Brain microvascular endothelial cell (primary cell): ENCODE results near the gene PTPRD.

Source experiments
- DNase-seq: peaks from one replicate; pipeline ENCODE4 v3.0.0-alpha.2; 2020
- H3K27ac ChIP-seq: fragments of 250-450 bp; sonication (Bioruptor Pico); 2 replicates; pipeline ENCODE4 v1.5.1; 2020; ENCODE audit warnings: mild to moderate bottlenecking, moderate library complexity
- H3K27me3 ChIP-seq: fragments of 250-450 bp; sonication (Bioruptor Pico); replicated peaks from 2 replicates; pipeline ENCODE4 v1.5.1; 2020; ENCODE audit warnings: mild to moderate bottlenecking
- H3K36me3 ChIP-seq: fragments of 250-450 bp; sonication (Bioruptor Pico); replicated peaks from 2 replicates; pipeline ENCODE4 v1.5.1; 2020; ENCODE audit warnings: mild to moderate bottlenecking
- H3K4me3 ChIP-seq: 2 replicates; pipeline ENCODE4 v1.5.1; 2011; ENCODE audit warnings: low read depth, mild to moderate bottlenecking, control low read depth, low read length, moderate library complexity
- in situ Hi-C: cut with HindIII; loops from 2 replicates; pipeline ENCODE4 v1.10.0; 2017; ENCODE audit warnings: low sequenced_read_pairs, low pct_ligation_motif_present
- TF ChIP-seq, protein P1 (sequence below): IDR thresholded peaks from 2 replicates; pipeline ENCODE4 v1.5.1; 2011; ENCODE audit warnings: low read depth, mild to moderate bottlenecking, moderate library complexity, low read length, control low read depth, inconsistent platforms; ENCODE audit errors: missing control alignments

Gene PTPRD

DNA sequence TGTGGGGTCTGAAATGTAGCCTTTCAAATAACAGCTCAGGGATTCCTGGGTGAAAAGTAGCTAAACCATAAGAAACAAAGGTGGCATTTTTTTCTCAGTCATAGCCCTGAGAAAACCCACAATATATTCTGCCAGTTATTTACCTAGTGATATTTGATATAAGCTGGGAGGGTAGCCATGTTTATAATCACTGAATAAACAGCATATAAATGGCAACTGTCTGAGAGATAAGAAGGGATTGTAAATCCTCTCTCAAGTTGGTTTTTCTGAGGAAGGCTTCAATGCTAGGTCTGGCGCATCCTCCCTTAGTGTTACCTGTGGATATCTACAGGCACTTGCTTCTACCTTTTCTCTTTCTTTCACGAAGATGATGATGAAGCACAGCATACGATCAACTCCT is 1732.7 kb downstream of the PTPRD start:
- Histone ChIP-seq H3K36me3 (no peaks in the 10 kb centered on the region), H3K27ac (no peak overlapping the region), H3K27me3 (no peaks in the 10 kb centered on the region), H3K4me3 (no peak overlapping the region)
- TF ChIP-seq, protein P1, sequence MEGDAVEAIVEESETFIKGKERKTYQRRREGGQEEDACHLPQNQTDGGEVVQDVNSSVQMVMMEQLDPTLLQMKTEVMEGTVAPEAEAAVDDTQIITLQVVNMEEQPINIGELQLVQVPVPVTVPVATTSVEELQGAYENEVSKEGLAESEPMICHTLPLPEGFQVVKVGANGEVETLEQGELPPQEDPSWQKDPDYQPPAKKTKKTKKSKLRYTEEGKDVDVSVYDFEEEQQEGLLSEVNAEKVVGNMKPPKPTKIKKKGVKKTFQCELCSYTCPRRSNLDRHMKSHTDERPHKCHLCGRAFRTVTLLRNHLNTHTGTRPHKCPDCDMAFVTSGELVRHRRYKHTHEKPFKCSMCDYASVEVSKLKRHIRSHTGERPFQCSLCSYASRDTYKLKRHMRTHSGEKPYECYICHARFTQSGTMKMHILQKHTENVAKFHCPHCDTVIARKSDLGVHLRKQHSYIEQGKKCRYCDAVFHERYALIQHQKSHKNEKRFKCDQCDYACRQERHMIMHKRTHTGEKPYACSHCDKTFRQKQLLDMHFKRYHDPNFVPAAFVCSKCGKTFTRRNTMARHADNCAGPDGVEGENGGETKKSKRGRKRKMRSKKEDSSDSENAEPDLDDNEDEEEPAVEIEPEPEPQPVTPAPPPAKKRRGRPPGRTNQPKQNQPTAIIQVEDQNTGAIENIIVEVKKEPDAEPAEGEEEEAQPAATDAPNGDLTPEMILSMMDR: no peak
- no peak for DNase-seq
- in situ Hi-C loops: no loop called here

DNA sequence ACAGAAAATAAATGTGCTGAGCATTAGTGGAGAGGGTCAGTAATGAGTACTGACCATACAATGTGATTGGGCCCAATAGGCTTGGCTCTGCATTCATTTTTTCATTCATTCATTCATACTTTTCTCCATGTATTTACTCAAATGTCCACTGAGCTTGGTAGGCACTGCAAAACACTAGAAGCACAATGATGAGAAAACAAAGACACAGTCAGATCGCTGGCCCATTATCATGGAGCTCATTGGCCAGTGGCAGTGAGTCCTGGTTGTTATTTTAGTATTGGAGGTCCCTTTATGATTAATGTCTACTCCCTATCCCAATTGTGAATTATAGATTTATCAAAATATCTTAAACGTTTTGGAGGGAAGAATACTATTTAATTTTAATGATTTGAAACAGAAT is 1733.5 kb downstream of the PTPRD start:
- in situ Hi-C loops: no loop called here
- TF ChIP-seq, protein P1: no peak
- Histone ChIP-seq H3K27me3 (no peaks in the 10 kb centered on the region), H3K4me3 (no peak overlapping the region), H3K27ac (no peak overlapping the region), H3K36me3 (no peaks in the 10 kb centered on the region)
- DNase-seq: no peak

DNA sequence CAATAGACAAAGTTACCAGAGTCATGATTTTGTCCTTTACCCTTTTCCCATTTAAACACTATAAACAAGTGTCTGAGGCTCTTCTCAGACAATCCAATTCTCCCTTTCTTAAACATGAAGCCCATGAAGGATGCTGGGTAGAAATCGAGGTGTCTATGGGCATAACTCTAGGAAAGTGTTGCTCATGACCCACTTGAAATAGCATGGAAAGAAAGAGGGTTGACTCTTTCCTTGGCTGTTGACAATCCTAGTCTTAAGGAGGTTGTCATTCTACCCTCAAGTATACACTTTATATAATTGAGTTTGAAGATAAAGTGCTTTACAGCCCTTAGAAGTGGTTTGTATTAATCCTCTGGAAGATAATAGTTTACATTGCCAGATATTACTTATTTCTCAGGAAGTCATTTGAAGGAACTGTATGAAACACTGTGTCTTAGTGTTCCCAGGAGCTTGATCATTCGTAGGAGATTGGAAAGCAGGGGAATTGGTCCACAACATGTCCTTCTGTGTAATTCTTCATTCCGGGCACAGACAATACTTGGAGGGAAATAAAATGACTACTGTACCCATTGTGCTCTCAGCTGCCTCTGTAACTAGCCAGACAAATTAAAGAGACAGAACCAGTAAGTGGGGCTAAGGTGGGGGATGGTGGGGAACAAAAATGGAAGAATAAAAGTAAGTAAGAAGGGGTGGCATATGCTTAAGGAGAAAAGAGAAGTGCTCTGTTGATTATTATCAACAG is 1734.9 kb downstream of the PTPRD start:
- H3K27ac ChIP-seq: no peak overlapping the region
- H3K36me3 ChIP-seq: no peaks in the 10 kb centered on the region
- in situ Hi-C loops: no loop called here
- H3K27me3 ChIP-seq: no peaks in the 10 kb centered on the region
- TF ChIP-seq, protein P1: no peak
- no peak overlapping the region for H3K4me3 ChIP-seq
- DNase-seq: no peak

DNA sequence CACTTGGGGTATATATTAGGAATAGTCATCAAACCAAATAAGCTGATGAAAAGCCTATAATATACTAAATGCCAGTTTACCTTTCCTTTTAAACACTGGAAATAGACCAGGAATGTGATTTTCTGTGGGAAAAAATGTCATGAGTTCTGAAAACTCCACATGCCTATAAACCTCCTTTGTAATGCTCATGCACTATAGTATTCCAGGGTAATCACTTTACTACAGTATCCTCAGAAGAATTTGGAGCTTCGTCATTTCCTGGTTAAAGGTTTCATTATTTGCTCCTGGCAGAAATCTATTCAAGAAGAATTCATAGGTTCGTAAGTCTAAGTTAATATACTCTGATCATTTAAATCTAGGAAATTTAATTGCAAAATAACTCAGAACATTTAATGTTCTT is 1736.5 kb downstream of the PTPRD start:
- no peaks in the 10 kb centered on the region for H3K27me3 ChIP-seq
- no peak overlapping the region for H3K4me3 ChIP-seq
- in situ Hi-C loops: no loop called here

DNA sequence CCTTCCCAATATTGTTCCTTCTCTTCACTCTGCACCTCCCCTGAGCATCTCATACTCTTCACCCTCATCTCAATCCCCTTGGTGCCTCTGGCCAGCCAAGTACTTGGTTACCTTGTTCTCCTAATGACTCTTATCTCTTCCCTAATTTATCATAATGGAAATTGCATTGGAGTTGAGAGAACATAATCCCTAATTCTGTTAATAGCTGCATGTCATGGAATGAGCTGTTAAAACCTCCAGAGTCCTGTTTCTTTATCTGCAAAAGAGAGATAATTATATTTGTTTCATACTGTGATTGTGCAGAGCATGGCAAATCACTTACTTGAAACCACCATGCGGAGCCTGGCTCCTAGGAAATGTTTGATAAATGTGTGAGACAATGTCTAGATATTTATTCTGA is 1738.3 kb downstream of the PTPRD start:
- DNase-seq: no peak
- H3K27ac ChIP-seq: no peak overlapping the region
- in situ Hi-C loops: no loop called here
- TF ChIP-seq, protein P1: no peak
- H3K36me3 ChIP-seq: no peaks in the 10 kb centered on the region
- H3K27me3 ChIP-seq: no peaks in the 10 kb centered on the region
- H3K4me3 ChIP-seq: no peak overlapping the region

More for the DNA sequence above, 1736.5 kb downstream of the PTPRD start:
- Histone ChIP-seq H3K36me3 (no peaks in the 10 kb centered on the region), H3K27ac (no peak overlapping the region)
- no peak for DNase-seq
- TF ChIP-seq, protein P1: no peak

DNA sequence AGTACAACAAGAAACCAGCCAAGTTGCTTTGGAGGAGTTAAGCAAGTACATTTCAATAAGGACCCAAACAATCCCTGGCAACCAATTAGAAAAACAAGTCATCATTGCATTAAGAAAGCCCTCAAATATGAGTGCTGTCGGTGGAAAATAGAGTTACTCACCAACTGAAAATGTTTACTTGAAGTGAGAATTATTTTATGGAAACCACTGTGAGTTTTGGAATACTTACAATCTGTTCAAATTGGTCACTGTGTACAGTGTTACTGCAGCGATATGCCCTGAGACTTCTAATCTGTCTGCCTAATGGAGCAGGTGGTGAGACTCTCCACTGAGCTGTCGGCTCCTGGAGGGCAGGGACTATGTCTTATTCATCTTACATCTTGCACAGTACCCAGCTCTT is 1740.0 kb downstream of the PTPRD start:
- in situ Hi-C loops: no loop called here
- Histone ChIP-seq H3K36me3 (no peaks in the 10 kb centered on the region), H3K4me3 (no peak overlapping the region), H3K27me3 (no peaks in the 10 kb centered on the region), H3K27ac (no peak overlapping the region)
- TF ChIP-seq, protein P1: no peak
- no peak for DNase-seq
